Urinary bladder (tissue), 4 donors: ENCODE measurements around the gene TFAP2C. TPM values are rescaled to one million over a fixed set of nuclear protein-coding genes. Genes with fewer than 3 reads are reported as not detected.

Experiments used
- DNase-seq: peaks from one replicate; pipeline ENCODE4 v3.0.0-alpha.2; 2015; ENCODE audit errors: extremely low spot score
- H3K27ac ChIP-seq: one replicate; pipeline ENCODE4 v1.5.1; 2013; ENCODE audit warnings: low read depth, mild to moderate bottlenecking, moderate library complexity
- H3K36me3 ChIP-seq: one replicate; pipeline ENCODE4 v1.6.1; 2013; ENCODE audit warnings: mild to moderate bottlenecking, moderate library complexity; ENCODE audit not compliant: insufficient read depth
- H3K4me1 ChIP-seq: one replicate; pipeline ENCODE4 v1.6.1; 2013; ENCODE audit warnings: mild to moderate bottlenecking, moderate library complexity; ENCODE audit not compliant: insufficient read depth
- H3K4me3 ChIP-seq: one replicate; pipeline ENCODE4 v1.5.1; 2013; ENCODE audit warnings: low read depth, low read length
- WGBS: extraction: QIAGEN DNeasy Blood & Tissue Kit; methylation state at CpG from one replicate; pipeline ENCODE4 v1.1.7; 2013; 5-methylcytosine and 5-hydroxymethylcytosine counted together
- polyA plus RNA-seq: library from polyadenylated mRNA; stranded (reverse); fragments of 200-250 nt; gene quantifications from one replicate; pipeline ENCODE4 v1.2.3, GENCODE V29; 2013
- total RNA-seq: library from RNA; depleted of rRNA; stranded (reverse); fragments of >200 nt; gene quantifications from one replicate; pipeline ENCODE4 v1.2.3, GENCODE V29; 2014
- donor health status: healthy with polysubstance abuse.
- donor health status: healthy.

TFAP2C gene
- total and polyA plus RNA-seq, 2 donors = 1.2 to 1.8 TPM

DNA sequence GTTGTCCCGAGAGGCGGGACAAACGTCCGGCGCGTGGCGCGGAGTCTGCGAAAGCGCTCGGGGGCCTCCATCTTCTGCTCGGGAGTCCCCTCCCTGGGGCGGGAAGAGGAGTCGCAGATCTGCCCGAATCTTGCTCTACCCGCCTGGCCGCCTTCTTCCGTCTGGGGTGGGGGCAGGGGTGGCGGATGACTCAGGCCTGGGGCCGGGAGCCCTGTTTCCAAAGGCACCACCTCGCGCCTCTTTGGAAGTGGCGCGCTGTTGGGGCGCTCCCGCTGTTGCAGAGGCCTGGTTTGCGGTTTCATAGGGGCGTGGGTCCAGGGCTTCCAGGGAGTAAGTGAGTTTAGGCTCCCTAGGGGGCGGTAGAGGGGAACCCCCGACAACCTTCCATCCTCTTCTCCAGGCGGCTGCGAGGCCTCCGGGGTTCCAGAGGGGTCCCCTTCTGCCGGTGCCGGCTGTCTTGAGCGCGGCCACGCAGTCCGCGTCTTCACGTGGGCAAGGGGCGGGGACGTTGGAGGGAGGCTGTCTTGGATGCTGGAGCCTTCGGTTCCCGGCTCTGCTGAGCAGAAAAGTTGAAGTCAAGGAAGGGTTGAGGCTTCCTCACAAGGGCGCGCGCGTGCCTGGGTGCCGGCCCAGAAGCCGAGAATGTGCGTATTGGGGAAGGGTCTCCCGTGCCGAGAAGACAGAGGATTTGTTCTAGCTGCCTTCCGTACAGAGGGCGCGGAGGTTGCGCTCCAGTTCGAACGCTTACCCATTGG, 2.6 kb upstream of the TFAP2C start:
- Histone ChIP-seq H3K36me3 (no peaks in the 10 kb centered on the region), H3K27ac (no peak overlapping the region), H3K4me3 (no peak overlapping the region), H3K4me1 (peaks cover 2% of the 10 kb centered on the region)
- no peak for DNase-seq
- WGBS = 2% methylated on average over 60 of the region's 60 CpGs

- Histone ChIP-seq H3K36me3 (no peaks in the 10 kb centered on the region), H3K4me1 (peaks cover 2% of the 10 kb centered on the region), H3K4me3 (no peak overlapping the region), H3K27ac (no peak overlapping the region)
- WGBS = 10% methylated on average over 45 of the region's 45 CpGs
- DNase-seq = no peak
Measured at GRCh38 chr20:56627122-56628014, 1.7 kb upstream of the TFAP2C start.

GRCh38 chr20:56628015-56628872, 862 bp upstream of the TFAP2C start:
- no peak for DNase-seq
- H3K27ac ChIP-seq = no peak overlapping the region
- peak overlapping the region; percentile 6 for H3K4me3 ChIP-seq
- H3K36me3 ChIP-seq = no peaks in the 10 kb centered on the region
- WGBS = 4% methylated on average over 48 of the region's 48 CpGs
- peaks cover 2% of the 10 kb centered on the region for H3K4me1 ChIP-seq

DNA sequence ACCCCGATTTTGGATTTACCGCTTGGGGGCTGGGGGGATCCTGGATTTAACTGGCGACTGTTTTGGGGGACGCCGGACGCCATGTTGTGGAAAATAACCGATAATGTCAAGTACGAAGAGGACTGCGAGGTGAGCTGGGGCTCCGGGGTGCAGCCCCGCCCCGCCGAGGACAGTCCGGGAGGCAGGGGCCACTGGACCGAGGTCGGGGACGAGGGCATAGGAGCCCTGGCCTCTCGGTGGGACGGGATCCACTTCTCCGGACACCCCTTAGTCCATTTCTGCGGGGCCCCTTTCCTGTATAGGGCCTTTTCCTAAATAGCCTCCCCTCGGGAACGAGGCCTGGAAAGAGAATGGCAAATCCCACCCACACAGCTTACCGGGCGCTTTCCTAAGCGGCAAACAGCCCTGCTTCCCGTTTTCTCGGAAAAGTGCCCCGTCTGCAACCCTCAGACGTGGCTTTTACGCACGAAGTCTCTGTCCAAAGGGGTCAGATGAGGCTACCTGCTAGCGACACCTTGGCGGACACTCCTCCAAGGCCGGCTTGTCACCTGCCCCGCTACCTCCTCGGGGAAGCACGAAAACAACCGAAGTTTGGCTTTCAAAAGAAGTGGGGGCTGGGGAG, 469 bp downstream of the TFAP2C start:
- DNase-seq = no peak
- Histone ChIP-seq H3K36me3 (no peaks in the 10 kb centered on the region), H3K4me1 (peaks cover 2% of the 10 kb centered on the region), H3K4me3 (peak overlapping the region; percentile 41), H3K27ac (no peak overlapping the region)
- WGBS = 1% methylated on average over 39 of the region's 39 CpGs

DNA sequence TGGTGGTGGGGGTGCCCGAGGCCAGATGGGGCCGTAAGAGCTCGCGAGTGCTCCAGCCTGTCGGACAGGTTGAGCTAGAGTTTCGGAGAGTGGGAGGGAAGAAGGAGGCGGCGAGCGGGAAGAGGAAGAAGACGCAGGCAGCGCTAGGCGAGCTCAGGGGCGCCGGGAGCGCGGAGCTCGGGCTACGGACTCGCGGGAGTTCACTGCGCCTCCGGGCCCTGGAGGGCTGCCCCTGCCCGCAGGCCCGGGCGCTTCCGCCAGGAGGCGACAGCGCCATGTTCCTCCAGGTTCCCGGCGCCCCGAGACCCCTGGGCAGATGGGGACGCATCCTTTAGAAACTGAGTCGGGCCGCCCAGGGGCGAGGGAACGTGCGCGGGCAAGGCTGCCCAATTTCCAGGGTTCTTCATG, 984 bp downstream of the TFAP2C start:
- no peaks in the 10 kb centered on the region for H3K36me3 ChIP-seq
- peak; percentile 65 for DNase-seq
- WGBS = under 1% methylated on average over 38 of the region's 38 CpGs
- H3K27ac ChIP-seq = no peak overlapping the region
- peaks cover 2% of the 10 kb centered on the region for H3K4me1 ChIP-seq
- peak overlapping the region; percentile 41 for H3K4me3 ChIP-seq

GRCh38 chr20:56630506-56631317, 1.6 kb downstream of the TFAP2C start:
- H3K36me3 ChIP-seq = no peaks in the 10 kb centered on the region
- H3K4me3 ChIP-seq = peak overlapping the region; percentile 41
- no peak overlapping the region for H3K27ac ChIP-seq
- 2% methylated on average over 82 of the region's 82 CpGs for WGBS
- H3K4me1 ChIP-seq = peaks cover 2% of the 10 kb centered on the region
- no peak for DNase-seq

- Histone ChIP-seq H3K27ac (no peak overlapping the region), H3K4me1 (peaks cover 2% of the 10 kb centered on the region), H3K4me3 (no peak overlapping the region), H3K36me3 (no peaks in the 10 kb centered on the region)
- WGBS = 16% methylated on average over 48 of the region's 48 CpGs
- DNase-seq = no peak
Measured at GRCh38 chr20:56631318-56631989, 2.3 kb downstream of the TFAP2C start.

- Histone ChIP-seq H3K27ac (no peak overlapping the region), H3K36me3 (no peaks in the 10 kb centered on the region), H3K4me3 (no peak overlapping the region), H3K4me1 (peaks cover 2% of the 10 kb centered on the region)
- DNase-seq = no peak
- whole genome bisulfite sequencing = 54% methylated on average over 5 of the region's 5 CpGs
Measured at GRCh38 chr20:56631990-56632327, 2.9 kb downstream of the TFAP2C start.

DNA sequence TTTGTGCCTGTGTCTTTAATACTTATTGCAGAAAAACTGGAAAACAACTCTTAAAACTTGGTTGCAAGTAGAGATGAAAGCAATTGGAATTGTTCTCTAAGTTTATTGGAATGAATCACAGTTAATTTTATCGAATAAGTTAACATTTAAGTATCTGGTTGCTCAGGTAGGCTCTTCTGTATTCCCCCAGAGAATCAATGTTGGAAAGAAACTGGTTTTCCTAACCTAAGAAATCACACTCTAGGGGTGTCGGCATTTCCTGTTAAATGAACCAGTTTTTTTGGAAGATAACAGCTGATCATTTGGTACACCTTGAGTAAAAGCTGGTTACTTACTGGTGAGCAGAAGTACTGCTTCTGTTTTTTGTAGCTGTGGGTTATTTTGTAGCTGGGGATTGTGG, 5.2 kb downstream of the TFAP2C start:
- no peaks in the 10 kb centered on the region for H3K36me3 ChIP-seq
- peaks cover 2% of the 10 kb centered on the region for H3K4me1 ChIP-seq
- H3K4me3 ChIP-seq = no peak overlapping the region
- 82% methylated on average over 2 of the region's 2 CpGs for WGBS
- no peak overlapping the region for H3K27ac ChIP-seq
- no peak for DNase-seq

- DNase-seq = no peak
- 26% methylated on average over 13 of the region's 13 CpGs for WGBS
- H3K27ac ChIP-seq = no peak overlapping the region
- H3K36me3 ChIP-seq = no peaks in the 10 kb centered on the region
- H3K4me1 ChIP-seq = peaks cover 2% of the 10 kb centered on the region
- H3K4me3 ChIP-seq = no peak overlapping the region
Measured at GRCh38 chr20:56634735-56635385, 5.8 kb downstream of the TFAP2C start.

DNA sequence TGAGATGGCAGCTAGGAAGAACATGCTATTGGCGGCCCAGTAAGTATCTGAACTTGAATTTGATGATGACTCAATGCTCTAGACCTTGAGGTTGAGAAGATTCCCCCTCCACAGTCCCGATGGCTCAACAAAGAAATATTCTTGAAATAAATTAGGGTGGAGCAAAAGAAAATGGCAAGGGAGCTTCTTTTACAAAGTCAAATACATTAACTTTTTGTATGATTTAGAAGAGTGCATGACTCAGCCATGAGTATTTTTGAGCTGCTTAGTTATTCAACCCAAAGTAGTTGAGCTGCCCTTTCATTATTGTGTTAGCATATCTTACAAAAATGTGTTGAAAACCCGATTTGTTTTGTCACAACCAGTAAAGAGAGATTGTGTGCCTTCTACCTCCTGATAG, 7.6 kb downstream of the TFAP2C start:
- WGBS = 75% methylated on average over 3 of the region's 3 CpGs
- H3K4me1 ChIP-seq = no peaks in the 10 kb centered on the region
- no peaks in the 10 kb centered on the region for H3K36me3 ChIP-seq
- no peak overlapping the region for H3K27ac ChIP-seq
- DNase-seq = no peak
- no peak overlapping the region for H3K4me3 ChIP-seq

DNA sequence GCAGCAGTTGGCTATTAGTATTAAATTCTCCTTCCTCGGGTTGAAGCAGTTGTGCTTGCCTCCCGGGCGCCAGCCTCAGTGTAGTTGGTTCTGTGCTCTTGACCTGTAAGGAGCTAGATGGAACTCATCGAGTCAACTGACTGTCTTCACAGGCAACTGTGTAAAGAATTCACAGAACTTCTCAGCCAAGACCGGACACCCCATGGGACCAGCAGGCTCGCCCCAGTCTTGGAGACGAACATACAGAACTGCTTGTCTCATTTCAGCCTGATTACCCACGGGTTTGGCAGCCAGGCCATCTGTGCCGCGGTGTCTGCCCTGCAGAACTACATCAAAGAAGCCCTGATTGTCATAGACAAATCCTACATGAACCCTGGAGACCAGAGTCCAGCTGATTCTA, 8.5 kb downstream of the TFAP2C start:
- Histone ChIP-seq H3K27ac (no peak overlapping the region), H3K4me1 (no peaks in the 10 kb centered on the region), H3K4me3 (no peak overlapping the region), H3K36me3 (no peaks in the 10 kb centered on the region)
- WGBS = 79% methylated on average over 10 of the region's 10 CpGs
- DNase-seq = no peak
